Nephron progenitor cell (in vitro differentiated cells): ENCODE data around the gene ZNF433.

Source experiments
- DNase-seq: peaks from one replicate; pipeline ENCODE4 v3.0.0; 2021
- H3K27ac Mint-ChIP-seq: 2 replicates; pipeline ENCODE4 v1.8.0; 2021; ENCODE audit warnings: mild to moderate bottlenecking, moderate library complexity, mixed read lengths
- H3K27me3 Mint-ChIP-seq: 2 replicates; pipeline ENCODE4 v1.8.0; 2021; ENCODE audit warnings: mild to moderate bottlenecking, low read depth, mixed read lengths; ENCODE audit not compliant: poor library complexity
- H3K36me3 Mint-ChIP-seq: 2 replicates; pipeline ENCODE4 v1.8.0; 2021; ENCODE audit warnings: low read depth, mixed read lengths
- H3K4me1 Mint-ChIP-seq: 2 replicates; pipeline ENCODE4 v1.8.0; 2021; ENCODE audit warnings: mixed read lengths
- H3K4me3 Mint-ChIP-seq: 2 replicates; pipeline ENCODE4 v1.8.0; 2021; ENCODE audit warnings: mild to moderate bottlenecking, moderate library complexity, mixed read lengths
- H3K9me3 Mint-ChIP-seq: 2 replicates; pipeline ENCODE4 v1.8.0; 2021; ENCODE audit warnings: mild to moderate bottlenecking, moderate library complexity, mixed read lengths
- CTCF ChIP-seq: fragments of 200-600 bp; sonication (generic); IDR thresholded peaks from 2 replicates; pipeline ENCODE4 v1.5.0; 2021; ENCODE audit warnings: antibody characterized with exemption

Gene ZNF433

DNA sequence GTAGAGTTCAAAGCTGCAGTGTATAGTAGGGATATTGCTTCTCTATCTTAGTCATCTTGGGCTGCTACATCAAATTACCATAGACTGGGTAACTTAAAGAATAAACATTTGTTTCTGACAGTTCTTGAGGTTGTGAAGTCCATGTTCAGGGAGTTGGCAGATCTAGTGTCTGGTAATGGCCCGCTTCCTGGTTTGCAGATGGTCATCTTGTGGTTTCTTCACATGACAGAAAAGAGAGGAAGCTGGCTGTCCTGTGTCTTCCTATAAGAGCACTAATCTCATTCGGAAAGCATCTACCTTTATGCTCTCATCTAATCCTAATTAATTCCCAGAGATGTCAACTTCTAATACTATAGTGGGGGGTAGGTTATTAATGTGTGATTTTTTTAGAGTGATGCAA lies 64.4 kb downstream of the ZNF433 start:
- Mint-ChIP-seq H3K27me3 (peaks cover 7% of the 10 kb centered on the region), H3K27ac (no peak overlapping the region), H3K36me3 (peaks cover 67% of the 10 kb centered on the region), H3K4me1 (peaks cover 10% of the 10 kb centered on the region), H3K9me3 (peaks cover 79% of the 10 kb centered on the region), H3K4me3 (no peak overlapping the region)
- no peak for DNase-seq
- TF ChIP-seq CTCF: no peak

- Mint-ChIP-seq H3K36me3 (peaks cover 66% of the 10 kb centered on the region), H3K4me1 (peaks cover 18% of the 10 kb centered on the region), H3K9me3 (peaks cover 75% of the 10 kb centered on the region), H3K27me3 (peaks cover 13% of the 10 kb centered on the region), H3K4me3 (no peak overlapping the region), H3K27ac (no peak overlapping the region)
- no peak for DNase-seq
- TF ChIP-seq CTCF: no peak
These were observed 65.3 kb downstream of the ZNF433 start for GRCh38 chr19:11970174-11970573.

- Mint-ChIP-seq H3K4me3 (peak within 1 kb of the TSS; percentile 92), H3K27me3 (peaks cover 20% of the 10 kb centered on the region), H3K27ac (peak within 1 kb of the TSS; percentile 94), H3K4me1 (peaks cover 31% of the 10 kb centered on the region), H3K9me3 (peaks cover 45% of the 10 kb centered on the region), H3K36me3 (peaks cover 31% of the 10 kb centered on the region)
- TF ChIP-seq CTCF: no peak
- DNase-seq: peak; percentile 94
These were observed 70.4 kb downstream of the ZNF433 start, which contains the start of gene ZNF763 for GRCh38 chr19:11964858-11965645. ZNF763 (plus strand) TSS chr19:11965040; CDS start chr19:11965209, 169 bp downstream.
